ENCODE measurements around the gene RNF41.
A peak's percentile ranks its signal among the peaks of the same experiment; 100 is the strongest.

The RNF41 gene

GRCh38 chr12:56190695-56191155 is 31.0 kb downstream of the RNF41 start:
- no peak for TF ChIP-seq CTCF (IDR thresholded peaks at IDR 0.05; ENCODE audit: borderline replicate concordance, insufficient read depth, low read depth, low read length)
- H3K4me3 ChIP-seq (ENCODE audit: low read depth, low read length): peak overlapping the region; percentile 53

- TF ChIP-seq CTCF (IDR thresholded peaks at IDR 0.05; ENCODE audit: borderline replicate concordance, insufficient read depth, low read depth, low read length): no peak
Measured at GRCh38 chr12:56189918-56190694, 31.6 kb downstream of the RNF41 start.

GRCh38 chr12:56189099-56189917 is 32.4 kb downstream of the RNF41 start, which contains the start of gene SMARCC2:
SMARCC2 (minus strand) TSS chr12:56189483; CDS start chr12:56189461, 22 bp downstream.
- TF ChIP-seq CTCF (IDR thresholded peaks at IDR 0.05; ENCODE audit: borderline replicate concordance, insufficient read depth, low read depth, low read length): peak; percentile 88
- H3K4me3 ChIP-seq (ENCODE audit: low read depth, low read length): peak within 1 kb of the TSS; percentile 81

More at GRCh38 chr12:56189918-56190694, 31.6 kb downstream of the RNF41 start:
- H3K4me3 ChIP-seq (ENCODE audit: low read depth, low read length): peak overlapping the region; percentile 53

GRCh38 chr12:56188778-56189098 is 33.0 kb downstream of the RNF41 start:
- TF ChIP-seq CTCF (IDR thresholded peaks at IDR 0.05; ENCODE audit: borderline replicate concordance, insufficient read depth, low read depth, low read length): no peak

GRCh38 chr12:56188131-56188777 is 33.5 kb downstream of the RNF41 start:
- peak overlapping the region; percentile 81 for H3K4me3 ChIP-seq (ENCODE audit: low read depth, low read length)
- TF ChIP-seq CTCF (IDR thresholded peaks at IDR 0.05; ENCODE audit: borderline replicate concordance, insufficient read depth, low read depth, low read length): no peak

More at GRCh38 chr12:56188778-56189098, 33.0 kb downstream of the RNF41 start:
- H3K4me3 ChIP-seq (ENCODE audit: low read depth, low read length): peak overlapping the region; percentile 81

GRCh38 chr12:56186957-56187356 is 34.8 kb downstream of the RNF41 start:
- no peak overlapping the region for H3K4me3 ChIP-seq (ENCODE audit: low read depth, low read length)
- no peak for TF ChIP-seq CTCF (IDR thresholded peaks at IDR 0.05; ENCODE audit: borderline replicate concordance, insufficient read depth, low read depth, low read length)

Measured in GM12875 (cell line).